Measurements from ENCODE around the gene SMAD6.

The SMAD6 gene

GRCh38 chr15:66716656-66717020 lies 14.6 kb downstream of the SMAD6 start:
- H3K36me3 ChIP-seq (ENCODE audit: control insufficient read depth in 2 of 2, insufficient read depth in 2 of 2, low read length in 2 of 2) = peaks cover 10 to 16% of the 10 kb centered on the region in 2 donors
- no peak overlapping the region for H3K9ac ChIP-seq (ENCODE audit: low read depth in 1 of 2, low read length in 2 of 2)
- H3K27ac ChIP-seq (ENCODE audit: low read depth in 2 of 2, low read length in 2 of 2) = no peak overlapping the region

GRCh38 chr15:66718220-66718988 lies 16.4 kb downstream of the SMAD6 start:
- peaks cover 10 to 16% of the 10 kb centered on the region in 2 donors for H3K36me3 ChIP-seq (ENCODE audit: control insufficient read depth in 2 of 2, insufficient read depth in 2 of 2, low read length in 2 of 2)
- peaks cover 15 to 21% of the 10 kb centered on the region in 2 donors for H3K4me1 ChIP-seq (ENCODE audit: control insufficient read depth in 2 of 2, insufficient read depth in 2 of 2, low read length in 2 of 2)
- no peak overlapping the region for H3K9ac ChIP-seq (ENCODE audit: low read depth in 1 of 2, low read length in 2 of 2)
- no peaks in the 10 kb centered on the region for H3K9me3 ChIP-seq (ENCODE audit: control insufficient read depth in 2 of 2, low read length in 2 of 2)
- no peaks in the 10 kb centered on the region for H3K27me3 ChIP-seq (ENCODE audit: control insufficient read depth in 2 of 2, insufficient read depth in 2 of 2, low read length in 2 of 2)
- H3K4me3 ChIP-seq (ENCODE audit: low read length in 2 of 2) = no peak overlapping the region
- H3K27ac ChIP-seq (ENCODE audit: low read depth in 2 of 2, low read length in 2 of 2) = no peak overlapping the region

More at GRCh38 chr15:66716656-66717020, 14.6 kb downstream of the SMAD6 start:
- Histone ChIP-seq H3K9me3 (ENCODE audit: control insufficient read depth in 2 of 2, low read length in 2 of 2) (no peaks in the 10 kb centered on the region), H3K4me3 (ENCODE audit: low read length in 2 of 2) (no peak overlapping the region), H3K27me3 (ENCODE audit: control insufficient read depth in 2 of 2, insufficient read depth in 2 of 2, low read length in 2 of 2) (no peaks in the 10 kb centered on the region), H3K4me1 (ENCODE audit: control insufficient read depth in 2 of 2, insufficient read depth in 2 of 2, low read length in 2 of 2) (peaks cover 15 to 21% of the 10 kb centered on the region in 2 donors)

DNA sequence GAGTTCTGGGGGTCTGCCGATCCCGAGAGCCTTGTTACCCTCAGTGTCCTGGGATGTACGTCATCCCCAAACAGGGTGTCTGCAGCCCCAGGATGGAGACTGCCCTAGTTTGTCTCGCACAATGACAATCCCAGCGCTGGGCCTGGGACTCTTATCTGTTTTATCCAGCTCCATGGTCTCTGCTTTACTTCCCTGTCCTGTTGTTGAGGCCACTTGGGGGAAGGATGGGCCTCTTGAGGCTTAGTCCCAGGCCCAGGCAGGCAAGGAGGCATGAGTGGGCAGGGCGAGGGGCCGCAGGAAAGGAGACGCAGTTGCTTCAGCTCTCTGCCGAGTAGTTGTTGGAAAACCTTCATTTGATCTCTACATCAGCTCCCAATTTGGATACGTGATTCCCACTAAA lies 17.4 kb downstream of the SMAD6 start:
- H3K4me3 ChIP-seq (ENCODE audit: low read length in 2 of 2) = no peak overlapping the region
- H3K27me3 ChIP-seq (ENCODE audit: control insufficient read depth in 2 of 2, insufficient read depth in 2 of 2, low read length in 2 of 2) = no peaks in the 10 kb centered on the region
- no peaks in the 10 kb centered on the region for H3K9me3 ChIP-seq (ENCODE audit: control insufficient read depth in 2 of 2, low read length in 2 of 2)
- peaks cover 10 to 16% of the 10 kb centered on the region in 2 donors for H3K36me3 ChIP-seq (ENCODE audit: control insufficient read depth in 2 of 2, insufficient read depth in 2 of 2, low read length in 2 of 2)
- H3K4me1 ChIP-seq (ENCODE audit: control insufficient read depth in 2 of 2, insufficient read depth in 2 of 2, low read length in 2 of 2) = peaks cover 12 to 14% of the 10 kb centered on the region in 2 donors
- H3K9ac ChIP-seq (ENCODE audit: low read depth in 1 of 2, low read length in 2 of 2) = no peak overlapping the region
- no peak overlapping the region for H3K27ac ChIP-seq (ENCODE audit: low read depth in 2 of 2, low read length in 2 of 2)

DNA sequence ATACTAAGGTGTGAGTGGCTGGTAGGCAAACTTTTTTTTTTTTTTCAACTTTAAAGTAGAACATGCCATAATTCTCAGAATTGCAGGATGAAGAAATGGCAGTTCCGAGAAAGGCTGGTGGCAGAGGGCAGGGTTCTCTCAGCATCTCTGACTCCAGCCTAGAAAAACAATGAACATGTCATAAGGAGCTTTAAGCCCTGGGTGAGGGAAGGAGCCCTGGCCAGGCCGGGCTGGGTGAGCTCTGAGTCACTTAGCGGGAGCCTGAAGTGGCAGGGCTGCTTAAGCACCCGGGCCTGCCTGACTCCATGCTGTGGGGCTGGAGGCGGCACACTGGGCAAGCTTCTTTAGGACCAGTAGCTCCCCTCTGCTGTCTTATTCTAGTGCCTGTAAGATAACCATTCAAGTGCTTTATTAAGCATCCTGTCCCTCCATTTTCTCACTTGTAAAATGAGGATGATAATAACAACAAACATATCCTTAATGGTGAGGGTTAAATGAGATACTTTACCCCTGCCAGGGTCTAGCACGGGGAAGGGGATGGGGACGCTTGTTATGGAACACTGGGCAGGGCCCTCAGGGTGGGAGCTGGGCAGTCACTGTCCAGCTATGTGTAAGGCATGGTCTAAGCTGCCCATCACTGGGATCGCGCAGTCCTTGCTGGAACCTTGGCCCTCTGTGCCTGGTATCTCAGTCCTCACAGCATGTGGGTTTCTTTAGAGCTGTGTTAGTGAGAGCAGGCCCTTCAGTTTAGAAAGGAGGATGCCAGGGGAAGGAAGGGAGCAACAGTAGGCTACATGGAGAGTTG lies 18.4 kb downstream of the SMAD6 start:
- H3K9ac ChIP-seq (ENCODE audit: low read depth in 1 of 2, low read length in 2 of 2) = no peak overlapping the region
- H3K4me1 ChIP-seq (ENCODE audit: control insufficient read depth in 2 of 2, insufficient read depth in 2 of 2, low read length in 2 of 2) = peaks cover 5% of the 10 kb centered on the region in 2 donors
- H3K27me3 ChIP-seq (ENCODE audit: control insufficient read depth in 2 of 2, insufficient read depth in 2 of 2, low read length in 2 of 2) = no peaks in the 10 kb centered on the region
- H3K4me3 ChIP-seq (ENCODE audit: low read length in 2 of 2) = no peak overlapping the region
- no peak overlapping the region for H3K27ac ChIP-seq (ENCODE audit: low read depth in 2 of 2, low read length in 2 of 2)
- H3K36me3 ChIP-seq (ENCODE audit: control insufficient read depth in 2 of 2, insufficient read depth in 2 of 2, low read length in 2 of 2) = peaks cover 12 to 16% of the 10 kb centered on the region in 2 donors
- H3K9me3 ChIP-seq (ENCODE audit: control insufficient read depth in 2 of 2, low read length in 2 of 2) = no peaks in the 10 kb centered on the region

GRCh38 chr15:66721020-66721419 lies 19.0 kb downstream of the SMAD6 start:
- H3K4me1 ChIP-seq (ENCODE audit: control insufficient read depth in 2 of 2, insufficient read depth in 2 of 2, low read length in 2 of 2) = peaks cover 0 to 3% of the 10 kb centered on the region in 2 donors
- no peak overlapping the region for H3K27ac ChIP-seq (ENCODE audit: low read depth in 2 of 2, low read length in 2 of 2)
- H3K4me3 ChIP-seq (ENCODE audit: low read length in 2 of 2) = no peak overlapping the region
- H3K36me3 ChIP-seq (ENCODE audit: control insufficient read depth in 2 of 2, insufficient read depth in 2 of 2, low read length in 2 of 2) = peaks cover 12 to 16% of the 10 kb centered on the region in 2 donors
- H3K9me3 ChIP-seq (ENCODE audit: control insufficient read depth in 2 of 2, low read length in 2 of 2) = no peaks in the 10 kb centered on the region
- H3K9ac ChIP-seq (ENCODE audit: low read depth in 1 of 2, low read length in 2 of 2) = no peak overlapping the region
- no peaks in the 10 kb centered on the region for H3K27me3 ChIP-seq (ENCODE audit: control insufficient read depth in 2 of 2, insufficient read depth in 2 of 2, low read length in 2 of 2)

DNA sequence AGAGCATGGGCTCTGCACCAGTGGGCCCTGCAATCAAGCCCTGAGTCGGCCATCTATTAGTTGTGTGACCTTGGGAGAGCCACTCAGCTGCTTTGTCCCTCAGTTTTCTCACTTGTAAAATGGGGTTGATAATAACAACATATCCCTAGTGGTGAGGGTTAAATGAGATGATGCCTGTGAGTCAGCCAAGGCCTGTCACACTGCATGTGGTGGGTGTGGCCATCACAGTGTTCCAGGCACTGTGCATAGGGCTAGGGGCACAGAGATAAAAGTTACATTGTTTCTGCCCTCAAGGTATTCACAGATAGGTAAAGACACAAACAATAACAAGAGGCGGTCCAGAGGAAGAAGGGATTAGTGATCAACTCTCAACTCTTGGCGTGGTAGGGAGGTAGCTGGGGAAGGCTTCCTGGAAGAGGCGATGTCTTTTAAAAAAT lies 19.5 kb downstream of the SMAD6 start:
- Histone ChIP-seq H3K4me3 (ENCODE audit: low read length in 2 of 2) (no peak overlapping the region), H3K4me1 (ENCODE audit: control insufficient read depth in 2 of 2, insufficient read depth in 2 of 2, low read length in 2 of 2) (peaks cover 0 to 3% of the 10 kb centered on the region in 2 donors), H3K9me3 (ENCODE audit: control insufficient read depth in 2 of 2, low read length in 2 of 2) (no peaks in the 10 kb centered on the region), H3K9ac (ENCODE audit: low read depth in 1 of 2, low read length in 2 of 2) (no peak overlapping the region), H3K36me3 (ENCODE audit: control insufficient read depth in 2 of 2, insufficient read depth in 2 of 2, low read length in 2 of 2) (peaks cover 12% of the 10 kb centered on the region in 2 donors), H3K27me3 (ENCODE audit: control insufficient read depth in 2 of 2, insufficient read depth in 2 of 2, low read length in 2 of 2) (no peaks in the 10 kb centered on the region), H3K27ac (ENCODE audit: low read depth in 2 of 2, low read length in 2 of 2) (no peak overlapping the region)

DNA sequence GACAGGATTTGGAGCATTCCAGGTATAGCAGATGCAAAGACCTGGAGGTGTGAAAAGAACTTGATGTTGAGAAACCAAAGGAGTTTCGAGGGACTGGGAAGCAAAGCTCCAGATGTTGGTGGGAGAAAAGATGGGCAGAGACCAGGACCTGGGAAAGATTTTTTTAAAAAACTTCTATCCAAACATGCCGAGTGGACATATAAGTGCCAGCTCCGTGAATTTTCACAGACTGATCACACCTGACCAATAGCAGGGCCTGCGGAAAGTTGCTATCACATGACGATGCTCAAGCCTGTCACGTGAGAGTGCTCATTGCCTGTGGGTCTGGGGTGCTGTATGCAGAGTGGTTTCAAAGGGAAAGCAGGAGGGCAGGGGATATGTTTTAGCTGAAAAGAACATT lies 19.9 kb downstream of the SMAD6 start:
- H3K4me1 ChIP-seq (ENCODE audit: control insufficient read depth in 2 of 2, insufficient read depth in 2 of 2, low read length in 2 of 2) = peaks cover 0 to 3% of the 10 kb centered on the region in 2 donors
- H3K9me3 ChIP-seq (ENCODE audit: control insufficient read depth in 2 of 2, low read length in 2 of 2) = no peaks in the 10 kb centered on the region
- H3K27me3 ChIP-seq (ENCODE audit: control insufficient read depth in 2 of 2, insufficient read depth in 2 of 2, low read length in 2 of 2) = no peaks in the 10 kb centered on the region
- H3K9ac ChIP-seq (ENCODE audit: low read depth in 1 of 2, low read length in 2 of 2) = no peak overlapping the region
- peaks cover 8 to 9% of the 10 kb centered on the region in 2 donors for H3K36me3 ChIP-seq (ENCODE audit: control insufficient read depth in 2 of 2, insufficient read depth in 2 of 2, low read length in 2 of 2)
- H3K4me3 ChIP-seq (ENCODE audit: low read length in 2 of 2) = no peak overlapping the region
- H3K27ac ChIP-seq (ENCODE audit: low read depth in 2 of 2, low read length in 2 of 2) = no peak overlapping the region

DNA sequence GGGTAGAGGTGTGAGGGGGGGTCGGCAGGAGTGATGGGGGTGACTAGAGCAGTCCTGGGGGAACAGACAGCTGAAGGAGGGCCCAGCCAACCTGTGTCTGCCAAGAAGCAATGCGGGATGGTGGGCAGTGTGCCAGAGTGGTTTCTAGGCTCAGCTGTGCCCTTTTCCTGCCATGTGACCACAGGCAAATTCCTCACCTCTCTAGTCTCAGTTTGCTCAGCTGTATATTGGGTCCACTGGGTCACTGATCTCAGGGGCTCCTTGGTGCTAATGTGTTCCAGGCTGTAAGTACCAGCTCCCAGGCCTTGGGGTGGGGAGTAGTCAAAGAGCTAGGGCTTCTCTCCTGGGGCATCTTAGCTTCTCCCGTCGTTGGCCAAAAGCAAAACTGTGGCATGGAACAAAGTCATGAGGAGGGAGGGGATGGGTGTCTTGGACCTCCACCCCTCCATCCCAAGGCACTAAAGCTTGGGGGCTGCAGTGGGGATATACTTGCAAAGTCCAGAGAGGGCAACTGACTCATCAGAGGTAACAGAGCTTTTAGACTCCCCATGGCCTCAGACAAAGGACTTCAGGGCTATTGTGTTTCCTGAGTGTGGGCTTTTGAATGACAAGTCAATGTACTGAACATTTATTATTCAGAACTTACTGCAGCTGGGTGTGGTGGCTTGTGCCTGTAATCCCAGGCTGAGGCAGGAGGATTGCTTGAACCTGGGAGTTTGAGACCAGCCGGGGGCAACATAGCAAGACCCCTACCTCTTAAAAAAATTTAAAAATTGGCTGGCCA lies 20.9 kb downstream of the SMAD6 start:
- Histone ChIP-seq H3K4me1 (ENCODE audit: control insufficient read depth in 2 of 2, insufficient read depth in 2 of 2, low read length in 2 of 2) (peaks cover 0 to 3% of the 10 kb centered on the region in 2 donors), H3K4me3 (ENCODE audit: low read length in 2 of 2) (no peak overlapping the region)

DNA sequence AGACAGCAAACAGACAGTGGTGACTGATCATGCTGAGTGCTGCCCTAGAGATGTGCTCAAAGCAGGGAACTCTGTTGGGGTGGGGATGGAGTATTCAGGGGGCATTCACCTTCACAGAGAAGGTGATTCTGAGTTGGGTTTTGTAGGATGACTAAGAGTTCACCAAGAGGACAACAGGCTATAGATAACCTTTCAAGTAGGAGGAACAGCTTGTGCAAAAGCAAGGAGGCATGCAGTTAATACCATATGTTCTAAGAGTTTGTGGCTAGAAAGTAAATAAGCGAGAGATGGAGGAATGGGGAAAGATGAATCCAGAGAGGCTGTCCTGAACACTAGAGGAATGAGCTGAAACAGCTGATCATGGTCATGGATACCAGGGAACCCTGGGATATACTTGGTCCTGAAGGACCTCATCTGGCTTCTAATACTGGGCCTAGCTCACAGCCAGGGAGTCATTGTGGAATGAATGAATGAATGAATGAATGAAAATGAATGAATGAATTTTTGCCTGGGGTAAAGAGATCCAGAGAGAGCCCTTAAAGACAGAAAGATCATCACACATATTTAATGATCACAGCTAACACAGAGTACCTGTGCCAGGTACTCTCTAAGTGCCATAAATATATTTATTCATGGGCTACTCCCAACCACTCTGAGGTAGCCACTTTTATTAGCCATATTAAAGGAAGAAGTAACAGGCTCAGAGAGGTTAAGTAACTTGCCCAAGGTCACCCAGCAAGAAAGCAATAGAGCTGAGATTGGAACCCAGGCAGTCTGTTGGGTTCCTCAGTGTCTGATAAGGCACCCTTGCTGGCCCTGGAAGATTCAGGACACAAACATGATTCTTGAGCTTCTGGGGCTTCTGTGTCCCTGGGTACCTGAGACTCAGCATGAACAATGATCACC lies 22.0 kb downstream of the SMAD6 start:
- no peaks in the 10 kb centered on the region for H3K9me3 ChIP-seq (ENCODE audit: control insufficient read depth in 2 of 2, low read length in 2 of 2)
- no peaks in the 10 kb centered on the region for H3K27me3 ChIP-seq (ENCODE audit: control insufficient read depth in 2 of 2, insufficient read depth in 2 of 2, low read length in 2 of 2)
- H3K27ac ChIP-seq (ENCODE audit: low read depth in 2 of 2, low read length in 2 of 2) = no peak overlapping the region
- H3K4me1 ChIP-seq (ENCODE audit: control insufficient read depth in 2 of 2, insufficient read depth in 2 of 2, low read length in 2 of 2) = peaks cover 3 to 6% of the 10 kb centered on the region in 2 donors
- H3K4me3 ChIP-seq (ENCODE audit: low read length in 2 of 2) = no peak overlapping the region
- H3K9ac ChIP-seq (ENCODE audit: low read depth in 1 of 2, low read length in 2 of 2) = no peak overlapping the region
- peaks cover 2 to 4% of the 10 kb centered on the region in 2 donors for H3K36me3 ChIP-seq (ENCODE audit: control insufficient read depth in 2 of 2, insufficient read depth in 2 of 2, low read length in 2 of 2)

More for the DNA sequence above, 20.9 kb downstream of the SMAD6 start:
- H3K27me3 ChIP-seq (ENCODE audit: control insufficient read depth in 2 of 2, insufficient read depth in 2 of 2, low read length in 2 of 2) = no peaks in the 10 kb centered on the region
- no peaks in the 10 kb centered on the region for H3K9me3 ChIP-seq (ENCODE audit: control insufficient read depth in 2 of 2, low read length in 2 of 2)
- H3K9ac ChIP-seq (ENCODE audit: low read depth in 1 of 2, low read length in 2 of 2) = no peak overlapping the region
- no peak overlapping the region for H3K27ac ChIP-seq (ENCODE audit: low read depth in 2 of 2, low read length in 2 of 2)
- H3K36me3 ChIP-seq (ENCODE audit: control insufficient read depth in 2 of 2, insufficient read depth in 2 of 2, low read length in 2 of 2) = peaks cover 2 to 4% of the 10 kb centered on the region in 2 donors
